HS-5 (cell line): ENCODE measurements around the gene TMEM38A.
"Not testable (repeated sequence)": the region's sequence is repeated elsewhere in the genome, so short reads cannot be mapped to it uniquely, and the experiment has no call there.

Experiments used
- DNase-seq: peaks from one replicate; pipeline ENCODE4 v3.0.0-alpha.2; 2012; ENCODE audit warnings: low read depth

The TMEM38A gene

DNA sequence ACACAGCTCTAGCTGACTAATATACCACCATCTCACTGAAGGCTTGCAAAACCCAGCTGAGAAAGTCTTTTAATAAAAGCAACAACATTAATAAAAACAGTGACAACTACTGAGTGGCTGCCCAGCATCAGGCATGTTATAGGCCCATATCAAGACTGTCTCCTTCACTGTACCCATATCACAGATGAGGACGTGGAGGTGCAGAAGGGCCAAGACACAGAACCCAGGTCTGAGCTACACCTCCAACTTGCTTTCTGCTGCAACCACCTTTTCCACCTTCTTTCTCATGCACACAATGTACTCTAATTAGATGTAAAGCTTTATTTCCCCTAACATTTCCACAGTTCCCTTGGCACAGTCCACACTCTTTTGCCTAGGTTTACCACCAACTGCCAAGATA is 22.3 kb upstream of the TMEM38A start:
- no peak for DNase-seq

DNA sequence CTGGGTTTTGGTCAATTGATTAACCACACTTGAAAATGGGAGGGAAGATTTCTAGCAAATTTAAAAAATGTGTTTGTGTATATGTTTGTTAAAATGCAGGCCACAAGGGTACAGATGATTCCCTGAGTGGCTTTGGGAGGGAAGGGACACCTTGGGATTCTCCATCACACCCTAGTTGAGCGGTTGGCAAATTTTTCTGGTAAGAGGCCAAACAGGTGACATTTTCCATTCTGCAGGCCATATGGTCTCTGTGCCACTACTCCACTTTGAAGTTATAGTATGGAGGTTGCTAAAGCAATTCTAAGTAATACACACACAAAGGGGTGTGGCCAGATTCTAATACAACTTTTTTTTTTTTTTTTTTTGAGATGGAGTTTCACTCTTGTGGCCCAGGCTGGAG is 20.0 kb upstream of the TMEM38A start:
- no peak for DNase-seq

DNA sequence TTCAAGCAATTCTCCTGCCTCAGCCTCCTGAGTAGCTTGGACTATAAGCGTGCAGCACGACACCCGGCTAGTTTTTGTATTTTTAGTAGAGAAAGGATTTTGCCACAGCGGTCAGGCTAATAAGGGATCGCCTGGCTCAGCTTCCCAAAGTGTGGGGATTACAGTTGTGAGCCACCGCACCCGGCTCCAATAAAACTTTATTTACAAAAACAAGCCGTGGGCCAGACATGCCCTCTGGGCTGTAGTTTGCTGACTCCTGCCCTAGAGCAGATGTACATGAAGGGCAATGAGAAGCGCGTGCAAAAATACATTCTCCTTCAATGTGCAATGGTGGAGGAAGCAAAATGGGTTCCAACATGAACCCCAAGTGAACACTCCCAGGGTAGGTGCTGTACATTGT is 19.2 kb upstream of the TMEM38A start:
- no peak for DNase-seq

- no peak for DNase-seq
These were observed 15.8 kb upstream of the TMEM38A start for GRCh38 chr19:16645140-16645539.

DNA sequence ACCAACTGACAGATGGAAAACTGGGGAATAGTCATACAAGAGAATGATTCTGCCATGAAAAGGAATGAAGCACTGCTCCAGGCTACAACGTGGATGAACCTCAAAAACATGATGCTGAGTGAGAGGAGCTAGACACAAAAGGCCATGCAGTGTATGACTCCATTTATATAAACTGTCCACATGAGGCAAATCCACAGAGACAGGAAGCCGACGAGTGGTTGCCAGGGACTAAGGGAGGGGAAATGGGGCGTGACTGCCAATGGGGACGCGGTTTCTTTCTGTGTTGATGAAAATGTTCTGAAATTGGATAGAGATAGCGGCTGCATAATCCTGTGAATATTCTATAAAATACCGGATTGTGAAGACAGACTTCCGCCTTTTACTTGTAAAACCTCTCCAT is 11.2 kb upstream of the TMEM38A start:
- DNase-seq = no peak

GRCh38 chr19:16650821-16651220 is 10.1 kb upstream of the TMEM38A start:
- DNase-seq = no peak

DNA sequence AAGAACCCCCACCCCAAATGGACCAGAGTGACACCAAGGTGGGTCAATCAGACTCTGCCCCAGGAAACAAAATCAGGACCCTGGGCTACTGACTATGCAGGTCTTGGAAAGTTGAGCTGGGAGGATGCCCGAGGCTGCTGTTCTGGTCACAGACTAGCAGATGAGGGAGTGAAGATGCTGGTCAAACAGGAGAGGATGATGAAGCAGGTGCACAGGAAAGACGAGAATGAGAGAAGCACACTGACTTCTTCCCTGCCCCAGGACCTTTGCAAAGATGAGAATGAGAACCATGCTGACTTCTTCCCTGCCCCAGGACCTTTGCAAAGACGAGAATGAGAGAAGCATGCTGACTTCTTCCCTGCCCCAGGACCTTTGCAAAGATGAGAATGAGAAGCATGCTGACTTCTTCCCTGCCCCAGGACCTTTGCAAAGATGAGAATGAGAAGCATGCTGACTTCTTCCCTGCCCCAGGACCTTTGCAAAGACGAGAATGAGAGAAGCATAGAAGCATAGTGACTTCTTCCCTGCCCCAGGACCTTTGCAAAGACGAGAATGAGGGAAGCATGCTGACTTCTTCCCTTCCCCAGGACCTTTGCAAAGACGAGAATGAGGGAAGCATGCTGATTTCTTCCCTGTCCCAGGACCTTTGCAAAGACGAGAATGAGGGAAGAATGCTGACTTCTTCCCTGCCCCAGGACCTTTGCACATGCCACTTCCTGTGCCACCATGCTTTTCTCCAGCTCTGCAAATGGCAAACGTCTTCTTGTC is 9.3 kb upstream of the TMEM38A start:
- not testable (repeated sequence) for DNase-seq

GRCh38 chr19:16652854-16653253 is 8.1 kb upstream of the TMEM38A start:
- no peak for DNase-seq

- no peak for DNase-seq
These were observed 6.8 kb upstream of the TMEM38A start for GRCh38 chr19:16654140-16654539.

GRCh38 chr19:16654627-16655026 is 6.3 kb upstream of the TMEM38A start:
- DNase-seq = no peak

DNA sequence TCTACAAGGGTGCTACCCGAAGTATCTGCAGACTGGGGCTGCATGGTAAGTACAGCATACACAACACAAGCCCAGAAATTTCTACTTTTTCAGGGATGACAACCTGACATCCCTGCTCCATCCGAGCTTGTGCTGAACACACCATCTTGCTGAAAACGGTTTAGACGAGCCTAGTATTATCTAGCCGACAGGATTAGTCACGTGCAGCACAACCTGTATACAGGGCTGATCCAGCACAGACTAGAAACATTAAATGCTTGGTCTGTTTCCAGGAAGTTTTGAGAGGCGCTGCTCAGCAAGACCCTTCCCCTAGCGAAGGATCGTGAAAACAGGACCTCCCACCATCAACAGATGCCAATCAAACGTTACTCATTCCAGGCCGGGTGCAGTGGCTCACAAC is 5.2 kb upstream of the TMEM38A start:
- DNase-seq = no peak

DNA sequence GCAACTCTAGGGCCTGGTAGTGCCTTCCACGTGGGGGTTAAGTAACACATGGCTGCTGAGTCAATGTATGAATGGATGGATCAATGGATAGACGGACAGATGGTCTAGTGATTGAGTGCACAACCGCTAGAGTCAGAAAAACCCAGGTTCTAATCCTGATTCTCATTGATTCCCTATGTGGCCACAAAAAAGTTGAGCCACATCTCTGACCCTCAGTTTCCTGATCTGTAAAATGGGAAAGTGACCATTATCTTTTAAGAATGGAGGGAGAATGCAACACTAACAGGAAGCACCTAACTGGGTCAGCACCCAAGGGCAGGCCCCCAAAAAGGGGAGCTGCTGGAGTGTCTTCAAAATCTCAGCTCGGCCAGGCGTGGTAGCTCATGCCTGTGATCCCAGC is 3.6 kb upstream of the TMEM38A start:
- DNase-seq = no peak

DNA sequence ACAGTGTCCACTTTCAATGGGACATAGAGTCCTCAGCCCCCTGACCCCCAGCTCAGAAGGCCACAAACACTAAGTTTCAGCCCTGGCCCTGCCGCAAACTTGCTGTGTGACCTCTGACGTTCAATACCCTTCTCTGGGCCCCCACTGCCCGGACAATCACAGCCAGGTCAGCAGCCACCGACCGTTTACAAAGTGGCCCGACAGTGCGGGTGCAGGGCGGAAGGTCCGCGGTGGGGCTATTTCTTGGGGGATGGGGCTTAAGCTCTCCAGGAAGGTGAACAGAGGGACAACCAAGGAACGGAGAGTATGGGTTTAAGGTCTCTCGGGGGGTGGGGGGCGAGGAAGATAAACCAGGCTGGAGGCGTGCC is 1.5 kb upstream of the TMEM38A start:
- DNase-seq = no peak

DNA sequence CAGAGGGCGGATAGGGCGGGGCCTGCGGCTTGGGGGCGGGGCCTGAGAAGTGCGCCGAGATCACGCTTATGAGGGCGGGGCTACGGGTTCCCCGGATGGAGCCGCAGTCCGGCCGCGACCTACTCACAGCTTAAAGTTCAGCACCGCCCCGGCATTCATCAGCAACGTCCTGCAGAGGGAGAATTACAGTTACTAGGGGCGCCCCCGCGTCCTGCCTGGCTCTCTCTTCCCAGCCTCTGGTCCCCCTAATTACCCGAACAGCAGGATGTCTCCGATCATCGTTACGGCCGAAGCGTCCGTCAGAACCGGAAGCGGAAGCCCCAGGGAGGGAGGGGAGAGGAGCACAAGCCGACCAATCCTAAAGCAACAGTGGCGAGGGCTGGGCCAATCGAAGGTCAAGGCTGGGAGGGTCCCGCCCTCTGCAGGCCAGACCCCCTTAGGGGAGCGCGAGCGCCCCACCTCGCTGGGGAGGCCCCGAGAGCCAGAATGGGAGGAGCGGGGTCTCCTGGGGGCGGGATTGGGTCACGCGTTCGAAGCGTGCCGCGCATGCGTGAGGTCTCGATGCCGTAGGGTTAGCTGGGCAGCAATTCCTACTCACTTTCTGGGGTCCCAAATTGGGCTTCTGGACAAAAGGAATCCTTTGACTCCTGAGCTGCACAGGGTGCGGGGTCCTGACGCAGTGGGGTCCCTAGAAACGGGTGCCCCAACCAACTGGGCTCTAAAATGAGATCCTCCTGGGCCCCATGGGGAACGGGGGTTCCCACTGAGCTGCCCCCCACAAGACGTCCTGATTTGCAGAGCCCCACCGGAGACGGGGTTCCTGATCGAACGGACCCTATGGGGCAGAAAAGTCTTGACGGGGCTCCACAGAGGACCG is 869 bp upstream of the TMEM38A start, which contains the start of gene SMIM7:
SMIM7 (minus strand) TSS at position 313 of the 877 bp plus-strand sequence; CDS start at position 279, 34 bp downstream.
- DNase-seq = peak; percentile 90

DNA sequence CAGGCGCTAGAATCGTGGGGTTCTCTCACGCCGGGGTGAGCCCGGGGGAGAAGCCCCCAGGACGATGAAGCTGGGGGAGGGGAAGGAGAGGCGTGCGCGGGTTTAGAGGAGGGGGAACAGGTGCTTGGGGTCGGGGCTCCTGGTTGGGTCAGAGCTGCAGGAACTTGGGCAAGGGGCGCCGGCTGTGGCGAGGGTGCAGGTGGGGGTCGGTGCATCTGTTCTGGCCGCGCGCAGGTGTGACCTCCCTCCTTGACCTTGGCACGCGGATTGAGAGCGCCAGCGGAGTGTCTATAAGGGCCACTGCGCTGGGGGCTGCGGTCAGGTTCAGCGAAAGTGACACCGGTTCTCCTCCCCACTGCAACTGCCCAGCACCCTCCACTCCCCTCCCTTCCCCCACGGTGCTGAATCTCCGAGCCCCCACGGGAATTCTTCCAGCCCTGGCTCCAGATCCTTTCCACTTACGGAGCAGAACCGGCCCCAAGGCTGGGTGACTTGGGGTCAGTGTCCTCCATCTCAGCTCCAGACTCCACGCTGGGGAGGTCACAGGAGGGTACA is 618 bp downstream of the TMEM38A start:
- DNase-seq = no peak

GRCh38 chr19:16668176-16668575 is 7.2 kb downstream of the TMEM38A start:
- no peak for DNase-seq

- DNase-seq = not testable (repeated sequence)
These were observed 7.8 kb downstream of the TMEM38A start for GRCh38 chr19:16668702-16669101.

DNA sequence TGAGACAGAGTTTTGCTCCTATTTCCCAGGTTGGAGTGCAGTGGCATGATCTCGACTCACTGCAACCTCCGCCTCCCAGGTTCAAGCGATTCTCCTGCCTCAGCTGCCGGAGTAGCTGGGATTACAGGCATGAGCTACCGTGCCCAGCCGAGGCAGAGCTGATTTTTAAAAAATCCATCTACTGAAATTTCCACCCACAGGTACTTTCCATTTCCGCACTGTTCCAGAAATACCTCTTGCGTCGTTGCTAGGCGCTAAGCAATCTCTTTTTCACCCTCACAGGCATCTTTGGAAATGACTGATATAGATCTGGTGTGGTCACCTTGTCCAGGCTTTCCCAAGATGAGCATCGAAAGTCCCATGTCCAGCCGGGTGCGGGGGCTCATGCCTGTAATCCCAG is 9.4 kb downstream of the TMEM38A start:
- DNase-seq = no peak

GRCh38 chr19:16671652-16672274 is 10.8 kb downstream of the TMEM38A start:
- DNase-seq = no peak

DNA sequence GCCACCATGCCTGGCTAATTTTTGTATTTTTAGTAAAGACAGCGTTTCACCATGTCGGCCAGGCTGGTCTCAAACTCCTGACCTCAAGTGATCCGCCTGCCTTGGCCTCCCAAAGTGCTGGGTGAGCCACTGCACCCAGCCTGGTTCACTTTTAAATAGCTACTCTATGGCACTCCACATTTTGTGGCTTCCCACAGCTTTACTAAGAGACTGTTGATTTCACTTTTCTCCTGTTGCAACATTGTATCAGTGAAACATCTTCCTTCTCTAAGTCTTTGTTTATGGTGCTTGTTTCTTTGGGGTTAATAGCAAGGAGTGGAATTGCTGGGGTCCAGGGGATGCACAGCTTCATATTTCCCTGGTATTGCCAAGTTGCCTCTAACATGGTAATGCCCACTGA is 12.3 kb downstream of the TMEM38A start:
- DNase-seq = no peak

GRCh38 chr19:16673839-16674238 is 12.9 kb downstream of the TMEM38A start:
- not testable (repeated sequence) for DNase-seq

- no peak for DNase-seq
These were observed 15.3 kb downstream of the TMEM38A start for GRCh38 chr19:16676101-16676798.
